Cardiac fibroblast (primary cell): ENCODE measurements around the gene ATP5F1C.
A peak's percentile ranks its signal among the peaks of the same experiment; 100 is the strongest.
"Not testable (repeated sequence)": the region's sequence is repeated elsewhere in the genome, so short reads cannot be mapped to it uniquely, and the experiment has no call there.

Experiments
- DNase-seq, 2 donors: peaks; one replicate each; pipeline versions ENCODE4 v3.0.0 to v3.0.0-alpha.2; 2010; ENCODE audit warnings: low read depth in 2 of 2
- H3K4me3 ChIP-seq, 2 donors: replicated peaks in 1 of 2; 1 replicate in 1 of 2; 2 replicates in 1 of 2; pipeline ENCODE4 v1.5.1; 2011; ENCODE audit warnings: low read depth in 2 of 2, low read length in 2 of 2, mild to moderate bottlenecking in 2 of 2, moderate library complexity in 1 of 2
- TF ChIP-seq, protein P1 (sequence below): IDR thresholded peaks from one replicate; pipeline ENCODE4 v1.5.1; 2011; ENCODE audit warnings: low read depth, mild to moderate bottlenecking, low read length, inconsistent platforms

The ATP5F1C gene

DNA sequence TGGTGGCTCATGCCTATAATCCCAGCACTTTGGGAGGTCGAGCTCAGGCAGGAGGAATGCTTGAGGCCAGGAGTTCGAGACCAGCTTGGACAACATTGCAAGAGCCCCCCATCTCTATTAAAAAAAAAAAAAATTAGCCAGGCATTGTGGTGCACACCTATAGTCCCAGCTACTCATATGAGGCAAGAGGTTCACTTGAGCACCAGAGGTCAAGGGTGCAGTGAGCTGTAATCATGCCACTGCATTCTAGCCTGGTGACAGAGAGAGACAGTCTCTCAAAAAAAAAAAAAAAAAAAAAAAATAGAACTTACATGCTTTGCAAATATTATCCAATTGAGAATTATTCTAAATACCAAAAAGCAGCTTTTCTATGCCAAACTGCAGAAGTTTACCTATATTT, 11.2 kb upstream of the ATP5F1C start:
- DNase-seq = no peak
- TF ChIP-seq, protein P1, sequence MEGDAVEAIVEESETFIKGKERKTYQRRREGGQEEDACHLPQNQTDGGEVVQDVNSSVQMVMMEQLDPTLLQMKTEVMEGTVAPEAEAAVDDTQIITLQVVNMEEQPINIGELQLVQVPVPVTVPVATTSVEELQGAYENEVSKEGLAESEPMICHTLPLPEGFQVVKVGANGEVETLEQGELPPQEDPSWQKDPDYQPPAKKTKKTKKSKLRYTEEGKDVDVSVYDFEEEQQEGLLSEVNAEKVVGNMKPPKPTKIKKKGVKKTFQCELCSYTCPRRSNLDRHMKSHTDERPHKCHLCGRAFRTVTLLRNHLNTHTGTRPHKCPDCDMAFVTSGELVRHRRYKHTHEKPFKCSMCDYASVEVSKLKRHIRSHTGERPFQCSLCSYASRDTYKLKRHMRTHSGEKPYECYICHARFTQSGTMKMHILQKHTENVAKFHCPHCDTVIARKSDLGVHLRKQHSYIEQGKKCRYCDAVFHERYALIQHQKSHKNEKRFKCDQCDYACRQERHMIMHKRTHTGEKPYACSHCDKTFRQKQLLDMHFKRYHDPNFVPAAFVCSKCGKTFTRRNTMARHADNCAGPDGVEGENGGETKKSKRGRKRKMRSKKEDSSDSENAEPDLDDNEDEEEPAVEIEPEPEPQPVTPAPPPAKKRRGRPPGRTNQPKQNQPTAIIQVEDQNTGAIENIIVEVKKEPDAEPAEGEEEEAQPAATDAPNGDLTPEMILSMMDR = no peak
- no peak overlapping the region for H3K4me3 ChIP-seq

DNA sequence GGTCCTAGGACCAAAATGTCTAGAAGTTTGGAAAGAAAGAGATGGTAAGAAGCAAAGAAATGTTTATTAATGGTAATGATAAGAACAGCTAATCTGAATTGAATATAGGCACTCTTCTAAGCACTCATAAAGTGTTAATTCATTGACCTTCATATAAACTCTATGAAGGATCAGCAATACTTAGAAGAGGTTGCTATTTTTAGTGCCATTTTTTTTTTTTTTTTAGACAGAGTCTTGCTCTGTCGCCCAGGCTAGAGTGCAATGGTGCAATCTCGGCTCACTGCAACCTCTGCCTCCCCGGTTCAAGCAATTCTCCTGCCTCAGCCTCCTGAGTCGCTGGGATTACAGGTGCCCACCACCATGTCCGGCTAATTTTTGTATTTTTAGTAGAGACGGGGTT, 5.8 kb upstream of the ATP5F1C start:
- DNase-seq, H3K4me3 ChIP-seq: not testable (repeated sequence)

DNA sequence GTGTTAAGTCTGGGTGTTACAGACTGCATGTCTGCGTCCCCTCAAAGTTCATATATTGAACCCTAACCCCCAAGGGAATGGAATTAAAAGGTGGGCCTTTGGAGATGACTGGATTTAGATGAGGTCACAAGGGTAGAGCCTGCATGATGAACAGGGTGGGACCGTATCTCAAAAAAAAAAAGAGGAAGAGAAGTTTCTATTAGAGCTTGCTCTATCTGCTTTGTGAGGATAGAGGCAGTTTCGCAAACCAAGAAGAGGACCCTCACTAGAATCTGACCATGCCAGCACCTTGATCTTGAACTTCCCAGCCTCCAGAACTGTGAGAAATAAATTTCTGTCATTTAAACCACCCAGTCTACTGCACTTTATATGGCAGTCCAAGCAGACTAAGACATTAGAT, 1.5 kb upstream of the ATP5F1C start:
- H3K4me3 ChIP-seq = peak overlapping the region in 1 of 2 donors; percentile 100
- no peak for DNase-seq
- TF ChIP-seq, protein P1 = no peak

DNA sequence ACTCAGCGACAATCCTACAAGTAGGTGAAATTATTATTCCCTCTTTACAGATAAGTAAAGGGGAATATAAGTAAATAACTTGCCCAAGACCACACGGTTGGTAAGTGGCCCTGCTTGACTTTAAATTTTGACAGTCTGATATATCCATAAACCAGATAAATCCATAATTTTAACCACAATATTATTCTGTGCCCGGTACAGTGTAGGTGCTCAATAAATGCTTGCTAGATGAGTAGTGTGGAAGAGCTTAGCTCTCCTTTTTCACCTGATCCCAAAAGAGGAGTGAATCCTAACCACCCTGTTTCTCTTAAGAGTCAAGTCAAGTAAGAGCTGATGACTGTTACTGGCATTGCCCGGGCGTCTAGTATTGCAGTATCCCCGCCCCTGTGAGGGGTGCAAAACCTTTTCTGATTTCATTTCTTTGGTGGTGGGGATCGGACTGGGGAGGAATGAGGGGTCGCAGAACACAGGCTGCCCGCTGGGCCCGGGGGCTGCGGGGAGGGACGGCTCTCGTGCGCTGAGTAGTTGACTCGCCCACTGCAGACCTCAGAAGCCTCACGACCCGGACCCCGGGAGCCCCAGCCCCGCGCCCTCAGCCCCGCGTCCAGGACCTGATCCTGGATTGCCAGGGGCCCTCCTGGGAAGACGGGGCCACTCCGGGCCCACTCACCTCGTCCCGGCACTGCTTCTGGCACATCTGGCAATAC, 674 bp upstream of the ATP5F1C start:
- TF ChIP-seq, protein P1 = no peak
- DNase-seq = peak; percentile 12 to 35
- peak overlapping the region; percentile 93 to 100 for H3K4me3 ChIP-seq

DNA sequence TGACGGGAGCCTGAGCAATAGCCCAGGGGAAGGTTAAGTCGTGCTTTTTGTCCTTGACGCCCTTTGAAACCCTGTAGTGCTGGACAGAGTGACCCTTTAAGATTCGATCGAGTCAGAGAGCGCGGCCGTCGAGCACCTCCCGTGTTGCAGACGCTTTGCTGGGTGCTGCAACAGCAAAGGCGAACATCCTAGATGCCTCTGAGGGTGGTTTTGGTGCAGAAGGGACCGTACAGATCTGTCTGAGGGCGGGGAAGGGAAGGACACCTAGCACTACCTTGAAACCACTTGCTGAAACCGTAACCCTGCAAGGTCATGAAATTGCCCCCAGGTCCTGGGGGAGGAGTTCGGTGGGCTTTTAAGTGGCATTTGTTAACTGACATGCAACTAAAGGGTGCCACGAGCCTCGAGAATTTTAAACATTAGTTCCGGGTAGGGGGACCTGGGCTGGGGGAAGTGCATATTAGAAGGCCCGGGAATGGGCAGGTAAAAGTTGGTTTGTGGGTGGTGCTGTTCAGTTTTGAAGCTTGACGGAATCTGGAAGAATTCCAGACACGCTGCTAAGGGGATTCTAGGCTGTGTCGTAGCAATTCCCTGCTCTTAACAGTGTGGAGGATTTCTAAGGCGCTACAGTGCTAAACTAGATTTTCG, 786 bp downstream of the ATP5F1C start:
- H3K4me3 ChIP-seq = peak overlapping the region; percentile 93 to 100
- TF ChIP-seq, protein P1 = no peak
- DNase-seq = peak; percentile 34 to 44

DNA sequence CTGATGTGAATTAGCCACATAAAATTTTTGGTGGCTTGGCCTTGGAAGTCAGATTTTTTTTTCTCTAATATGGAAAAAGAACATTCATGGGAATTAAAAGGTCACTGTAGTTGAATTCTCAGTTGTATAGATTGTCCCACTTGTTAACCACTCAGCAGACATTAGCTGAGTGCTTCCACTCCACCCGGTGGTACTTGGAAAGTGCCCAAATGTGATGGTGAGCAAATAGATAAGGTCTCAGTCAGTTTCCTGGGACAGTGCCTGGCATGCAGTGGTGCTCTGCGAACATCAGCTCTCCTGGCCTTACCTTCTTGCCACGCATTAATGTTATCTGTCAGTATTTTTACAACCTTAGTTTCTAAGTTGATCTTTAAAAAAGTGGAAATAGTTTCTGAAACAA, 1.4 kb downstream of the ATP5F1C start:
- TF ChIP-seq, protein P1 = no peak
- peak; percentile 35 to 36 for DNase-seq
- peak overlapping the region; percentile 93 to 100 for H3K4me3 ChIP-seq

DNA sequence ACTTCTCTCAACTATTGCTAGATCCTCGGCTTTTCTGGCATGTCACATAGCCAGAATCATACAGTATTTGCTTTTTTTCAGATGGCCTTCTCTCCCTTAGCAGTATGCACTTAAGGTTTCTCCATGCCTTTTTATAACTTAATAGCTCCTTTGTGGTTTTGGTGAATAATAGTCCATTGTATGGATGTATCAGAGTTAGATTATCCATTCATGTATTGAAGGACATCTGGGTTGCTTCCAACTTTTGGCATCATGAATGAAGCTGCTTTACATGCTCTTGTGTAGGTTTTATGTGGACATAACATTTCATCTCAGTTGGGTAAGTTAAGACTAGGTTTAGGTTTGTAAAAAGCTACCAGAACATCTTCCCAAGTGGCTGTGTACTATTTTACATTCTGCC, 4.6 kb downstream of the ATP5F1C start:
- DNase-seq = no peak
- TF ChIP-seq, protein P1 = no peak
- no peak overlapping the region for H3K4me3 ChIP-seq
